Esophagus muscularis mucosa (tissue), 3 donors: ENCODE measurements around the gene ANKRD44.

Experiments used
- CTCF ChIP-seq, 3 experiments: fragments of 200-600 bp in 2 of 3; fragments of 450-650 bp in 1 of 3; sonication (generic) in 2 of 3; IDR thresholded peaks; one replicate each; pipeline ENCODE4 v1.5.1; 2017 to 2019; ENCODE audit warnings: antibody characterized with exemption in 3 of 3, mild to moderate bottlenecking in 2 of 3, moderate library complexity in 1 of 3
- POLR2A ChIP-seq: fragments of 450-650 bp; IDR thresholded peaks from one replicate; pipeline ENCODE4 v1.6.1; 2017; ENCODE audit warnings: antibody characterized with exemption, moderate library complexity, mild to moderate bottlenecking, low read depth

GRCh38 chr2:196980001-196980400 is 330.6 kb downstream of the ANKRD44 start:
- TF ChIP-seq POLR2A: no peak
- TF ChIP-seq CTCF (IDR thresholded peaks at IDR 0.05): no peak
